Body of pancreas (tissue), 4 donors: Measurements from ENCODE around the gene MTHFS. TPM values are rescaled to one million over a fixed set of nuclear protein-coding genes. Genes with fewer than 3 reads are reported as not detected.
A peak's percentile ranks its signal among the peaks of the same experiment; 100 is the strongest.

Source experiments
- ATAC-seq: fragments of 150-250 bp; one replicate; pipeline ENCODE4 v1.9.1; 2016
- DNase-seq, 4 donors: peaks; one replicate each; pipeline ENCODE4 v3.0.0-alpha.2; 2019
- H3K27ac ChIP-seq, 4 donors: fragments of 200-600 bp; sonication (generic); 1 replicate in 3 of 4; 2 replicates in 1 of 4; pipeline versions ENCODE4 v1.5.1 to v1.6.1; 2016 to 2019; ENCODE audit warnings: mild to moderate bottlenecking in 1 of 4, mixed read lengths in 1 of 4, moderate library complexity in 1 of 4
- H3K27me3 ChIP-seq, 2 donors: fragments of 200-600 bp; sonication (generic); one replicate each; pipeline ENCODE4 v1.6.0; 2016; ENCODE audit warnings: mild to moderate bottlenecking in 1 of 2
- H3K36me3 ChIP-seq, 2 donors: fragments of 200-600 bp; sonication (generic); replicated peaks in 1 of 2; 2 replicates each; pipeline ENCODE4 v1.5.1; 2016; ENCODE audit warnings: low read depth in 2 of 2; ENCODE audit not compliant: insufficient read depth in 1 of 2
- H3K4me1 ChIP-seq: fragments of 200-600 bp; sonication (generic); one replicate; pipeline ENCODE4 v1.6.0; 2016
- H3K4me3 ChIP-seq, 2 donors: fragments of 200-600 bp; sonication (generic); 1 replicate in 1 of 2; 2 replicates in 1 of 2; pipeline ENCODE4 v1.5.1; 2016 to 2019
- H3K9me3 ChIP-seq, 3 donors: fragments of 200-600 bp; sonication (generic); 1 replicate in 2 of 3; 2 replicates in 1 of 3; pipeline ENCODE4 v1.5.1; 2016
- POLR2A ChIP-seq, 3 donors: fragments of 450-650 bp; IDR thresholded peaks; one replicate each; pipeline ENCODE4 v1.6.1; 2016; ENCODE audit warnings: antibody characterized with exemption in 3 of 3, mild to moderate bottlenecking in 2 of 3
- WGBS, 2 donors: methylation state at CpG; one replicate each; pipeline ENCODE4 v1.1.5; 2017; 5-methylcytosine and 5-hydroxymethylcytosine counted together
- intact Hi-C: fragments of 100-400 bp; cut with DNase I; formaldehyde crosslinking; loops from one replicate; pipeline ENCODE4 v1.15.1; 2023
- total RNA-seq, 2 donors: library from RNA; depleted of rRNA; stranded (reverse); fragments of >200 nt; gene quantifications; one replicate each; pipeline ENCODE4 v1.1.0, GENCODE V29; 2016
- TF ChIP-seq, protein P1 (sequence below), 7 experiments: fragments of 450-650 bp in 4 of 7; fragments of 200-600 bp in 3 of 7; sonication (generic) in 3 of 7; IDR thresholded peaks; one replicate each; pipeline ENCODE4 v1.5.1; 2016 to 2019; ENCODE audit warnings: antibody characterized with exemption in 7 of 7

The MTHFS gene
- total RNA-seq, 2 donors from 2014 or later = 26.5 to 29.3 TPM

DNA sequence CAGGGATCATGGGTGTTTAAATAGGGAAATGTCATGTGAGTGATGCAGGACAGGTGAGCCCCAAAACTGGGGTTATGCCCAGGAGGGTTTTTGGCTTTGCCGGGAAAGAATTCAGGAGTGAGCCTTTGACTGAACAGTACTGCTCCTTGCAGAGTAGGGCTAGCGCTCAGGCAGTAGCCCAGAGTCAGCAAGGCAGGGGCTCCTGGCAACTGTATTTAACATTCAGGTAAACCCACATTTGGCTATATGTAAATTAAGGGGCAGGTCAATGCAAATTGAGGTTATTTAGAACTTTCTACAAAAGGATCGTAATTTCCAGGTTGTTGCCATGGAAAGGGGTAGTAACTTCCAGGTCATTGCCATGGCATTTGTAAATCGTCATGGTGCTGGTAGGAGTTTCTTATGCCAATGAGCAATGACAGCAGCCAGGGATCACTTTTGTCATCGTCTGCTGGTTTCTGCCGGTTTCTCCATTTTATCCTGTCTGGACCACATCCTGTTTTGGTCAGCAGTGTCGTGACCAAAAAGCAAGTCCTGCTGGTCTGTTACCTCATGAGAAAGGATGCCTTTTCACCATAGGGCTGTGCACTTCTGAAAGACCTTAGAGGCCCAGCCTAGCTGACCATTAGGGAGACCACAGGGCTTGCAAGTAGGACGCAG, 24.3 kb downstream of the MTHFS start:
- H3K36me3 ChIP-seq = peaks cover 0 to 5% of the 10 kb centered on the region in 2 donors
- TF ChIP-seq, protein P1, sequence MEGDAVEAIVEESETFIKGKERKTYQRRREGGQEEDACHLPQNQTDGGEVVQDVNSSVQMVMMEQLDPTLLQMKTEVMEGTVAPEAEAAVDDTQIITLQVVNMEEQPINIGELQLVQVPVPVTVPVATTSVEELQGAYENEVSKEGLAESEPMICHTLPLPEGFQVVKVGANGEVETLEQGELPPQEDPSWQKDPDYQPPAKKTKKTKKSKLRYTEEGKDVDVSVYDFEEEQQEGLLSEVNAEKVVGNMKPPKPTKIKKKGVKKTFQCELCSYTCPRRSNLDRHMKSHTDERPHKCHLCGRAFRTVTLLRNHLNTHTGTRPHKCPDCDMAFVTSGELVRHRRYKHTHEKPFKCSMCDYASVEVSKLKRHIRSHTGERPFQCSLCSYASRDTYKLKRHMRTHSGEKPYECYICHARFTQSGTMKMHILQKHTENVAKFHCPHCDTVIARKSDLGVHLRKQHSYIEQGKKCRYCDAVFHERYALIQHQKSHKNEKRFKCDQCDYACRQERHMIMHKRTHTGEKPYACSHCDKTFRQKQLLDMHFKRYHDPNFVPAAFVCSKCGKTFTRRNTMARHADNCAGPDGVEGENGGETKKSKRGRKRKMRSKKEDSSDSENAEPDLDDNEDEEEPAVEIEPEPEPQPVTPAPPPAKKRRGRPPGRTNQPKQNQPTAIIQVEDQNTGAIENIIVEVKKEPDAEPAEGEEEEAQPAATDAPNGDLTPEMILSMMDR (IDR thresholded peaks at IDR 0.05) = no peak
- no peak for TF ChIP-seq POLR2A (IDR thresholded peaks at IDR 0.05)
- ATAC-seq (no peak), DNase-seq (peak in 1 of 4 donors; percentile 32)
- no peak overlapping the region for H3K4me3 ChIP-seq
- intact Hi-C loops = no loop called here
- H3K9me3 ChIP-seq = peaks cover 0 to 14% (median 0%) of the 10 kb centered on the region in 3 donors
- H3K27me3 ChIP-seq = no peaks in the 10 kb centered on the region
- H3K4me1 ChIP-seq = peaks cover 16% of the 10 kb centered on the region
- H3K27ac ChIP-seq = peak overlapping the region in 1 of 4 donors; percentile 10
- WGBS, 2 donors = 87 to 93% methylated on average over 8 of the region's 8 CpGs

DNA sequence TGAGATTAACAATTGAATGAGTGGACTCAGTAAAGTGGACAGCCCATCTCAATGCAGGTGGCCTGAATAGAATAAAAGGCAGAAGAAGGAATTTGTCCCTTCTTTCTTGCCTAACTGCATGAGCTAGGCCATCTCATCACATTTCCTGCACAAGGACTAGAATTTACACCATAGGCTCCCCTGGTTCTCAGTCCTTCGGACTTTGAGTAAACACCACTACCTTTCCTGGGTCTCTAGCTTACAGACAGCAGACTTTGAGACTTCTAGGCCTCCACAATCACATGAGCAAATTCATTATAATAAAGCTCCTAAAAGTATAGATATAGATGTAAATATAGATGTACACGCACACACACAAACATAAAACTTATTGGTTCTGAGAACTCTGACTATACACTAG, 28.3 kb downstream of the MTHFS start:
- WGBS, 2 donors = 88 to 90% methylated on average over 2 of the region's 2 CpGs

DNA sequence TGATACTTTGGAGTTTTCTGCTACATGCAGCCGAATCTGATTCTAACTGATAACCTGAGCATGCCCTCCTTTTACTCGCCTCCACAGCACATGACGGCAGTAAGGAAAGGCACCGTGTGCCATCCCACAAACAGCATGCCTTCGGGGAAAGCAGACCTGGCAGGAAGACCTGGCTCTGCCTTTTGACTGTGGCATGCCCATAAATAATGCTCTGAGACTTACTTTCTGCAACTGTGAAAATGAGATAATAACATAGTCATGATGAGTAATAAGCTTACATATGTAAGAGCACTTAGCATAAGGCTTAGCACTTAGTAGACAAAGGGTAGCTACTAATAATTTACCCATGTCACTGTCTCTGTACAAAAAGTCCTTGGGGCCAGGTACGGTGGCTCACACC, 32.9 kb downstream of the MTHFS start:
- no peak for DNase-seq
- WGBS, 2 donors = 91 to 96% methylated on average over 6 of the region's 6 CpGs
- no peaks in the 10 kb centered on the region for H3K9me3 ChIP-seq
- intact Hi-C loops = no loop called here
- no peak overlapping the region for H3K4me3 ChIP-seq
- H3K27ac ChIP-seq = no peak overlapping the region
- no peaks in the 10 kb centered on the region for H3K36me3 ChIP-seq
- H3K27me3 ChIP-seq = no peaks in the 10 kb centered on the region
- ATAC-seq = no peak
- TF ChIP-seq, protein P1 (IDR thresholded peaks at IDR 0.05) = no peak
- TF ChIP-seq POLR2A (IDR thresholded peaks at IDR 0.05) = no peak
- H3K4me1 ChIP-seq = peaks cover 37% of the 10 kb centered on the region

More for the DNA sequence above, 28.3 kb downstream of the MTHFS start:
- intact Hi-C loops = no loop called here
- Histone ChIP-seq H3K9me3 (no peaks in the 10 kb centered on the region), H3K4me3 (no peak overlapping the region), H3K4me1 (peaks cover 35% of the 10 kb centered on the region), H3K27ac (no peak overlapping the region), H3K36me3 (peaks cover 0 to 5% of the 10 kb centered on the region in 2 donors), H3K27me3 (no peaks in the 10 kb centered on the region)
- ATAC-seq (no peak), DNase-seq (no peak)
- TF ChIP-seq, protein P1 (IDR thresholded peaks at IDR 0.05) = no peak
- TF ChIP-seq POLR2A (IDR thresholded peaks at IDR 0.05) = no peak

DNA sequence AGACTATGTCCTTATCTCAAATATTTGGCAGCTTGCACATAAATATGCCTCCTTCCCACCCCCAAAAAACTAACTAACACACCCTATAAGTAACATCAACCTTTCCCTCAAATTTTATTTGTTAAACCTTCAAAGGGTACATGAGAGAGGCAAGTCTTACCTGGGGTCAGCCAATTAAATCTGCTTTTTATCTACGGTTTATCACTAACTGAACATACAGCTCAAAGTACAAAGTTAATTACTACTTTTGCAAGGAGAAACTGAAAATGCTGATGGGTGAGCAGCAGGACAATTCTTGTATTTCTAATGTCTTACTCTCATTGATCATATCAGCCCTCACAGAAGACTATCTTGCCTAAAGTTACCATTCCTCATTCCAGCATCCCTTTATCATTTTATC, 34.6 kb downstream of the MTHFS start:
- intact Hi-C loops = no loop called here
- H3K4me3 ChIP-seq = no peak overlapping the region
- 8 to 33% methylated on average over 1 of the region's 1 CpG for WGBS, 2 donors
- no peaks in the 10 kb centered on the region for H3K27me3 ChIP-seq
- no peak for DNase-seq
- no peaks in the 10 kb centered on the region for H3K9me3 ChIP-seq
- TF ChIP-seq, protein P1 (IDR thresholded peaks at IDR 0.05) = no peak
- no peak for TF ChIP-seq POLR2A (IDR thresholded peaks at IDR 0.05)
- H3K36me3 ChIP-seq = no peaks in the 10 kb centered on the region
- no peak overlapping the region for H3K27ac ChIP-seq
- H3K4me1 ChIP-seq = peaks cover 44% of the 10 kb centered on the region
- ATAC-seq = no peak

DNA sequence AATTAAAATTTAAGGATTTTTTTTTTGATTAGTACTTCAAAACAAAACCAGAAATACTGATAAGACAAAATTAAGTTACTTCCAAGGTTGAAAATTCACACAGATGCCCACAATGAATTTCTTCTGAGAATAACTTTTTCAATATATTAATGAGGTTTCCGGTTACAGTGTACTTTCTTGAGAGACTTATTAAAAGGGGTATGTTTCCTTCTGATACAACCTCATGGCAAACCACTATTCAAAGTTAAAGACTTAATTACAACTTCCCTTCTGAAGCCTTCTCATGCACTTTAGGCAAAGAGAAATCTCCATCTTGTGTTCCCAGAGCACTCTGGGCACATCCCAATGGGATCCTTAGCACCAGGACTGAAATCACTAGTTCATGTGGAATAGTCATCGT, 36.2 kb downstream of the MTHFS start:
- WGBS, 2 donors = 88 to 96% methylated on average over 2 of the region's 2 CpGs
- Histone ChIP-seq H3K9me3 (no peaks in the 10 kb centered on the region), H3K4me1 (peaks cover 37% of the 10 kb centered on the region), H3K4me3 (no peak overlapping the region), H3K27me3 (no peaks in the 10 kb centered on the region), H3K36me3 (no peaks in the 10 kb centered on the region), H3K27ac (no peak overlapping the region)
- no peak for DNase-seq
- TF ChIP-seq, protein P1 (IDR thresholded peaks at IDR 0.05) = no peak
- no peak for TF ChIP-seq POLR2A (IDR thresholded peaks at IDR 0.05)
- intact Hi-C loops = no loop called here
- ATAC-seq = no peak
